Rectal smooth muscle tissue (tissue), 1 donor: ENCODE results near the gene CALML6.

Experiments
- H3K27ac ChIP-seq: one replicate; pipeline ENCODE4 v1.7.0; 2013; ENCODE audit warnings: low read depth, low read length, inconsistent platforms
- H3K27me3 ChIP-seq: one replicate; pipeline ENCODE4 v1.7.0; 2013; ENCODE audit warnings: low read length; ENCODE audit not compliant: control insufficient read depth, insufficient read depth
- H3K36me3 ChIP-seq: one replicate; pipeline ENCODE4 v1.7.0; 2013; ENCODE audit warnings: low read length; ENCODE audit not compliant: control insufficient read depth, insufficient read depth
- H3K4me1 ChIP-seq: one replicate; pipeline ENCODE4 v1.7.0; 2013; ENCODE audit warnings: low read length; ENCODE audit not compliant: control insufficient read depth, insufficient read depth
- H3K4me3 ChIP-seq: one replicate; pipeline ENCODE4 v1.7.0; 2013; ENCODE audit warnings: low read length
- H3K9ac ChIP-seq: one replicate; pipeline ENCODE4 v1.7.0; 2013; ENCODE audit warnings: low read length

Gene CALML6

DNA sequence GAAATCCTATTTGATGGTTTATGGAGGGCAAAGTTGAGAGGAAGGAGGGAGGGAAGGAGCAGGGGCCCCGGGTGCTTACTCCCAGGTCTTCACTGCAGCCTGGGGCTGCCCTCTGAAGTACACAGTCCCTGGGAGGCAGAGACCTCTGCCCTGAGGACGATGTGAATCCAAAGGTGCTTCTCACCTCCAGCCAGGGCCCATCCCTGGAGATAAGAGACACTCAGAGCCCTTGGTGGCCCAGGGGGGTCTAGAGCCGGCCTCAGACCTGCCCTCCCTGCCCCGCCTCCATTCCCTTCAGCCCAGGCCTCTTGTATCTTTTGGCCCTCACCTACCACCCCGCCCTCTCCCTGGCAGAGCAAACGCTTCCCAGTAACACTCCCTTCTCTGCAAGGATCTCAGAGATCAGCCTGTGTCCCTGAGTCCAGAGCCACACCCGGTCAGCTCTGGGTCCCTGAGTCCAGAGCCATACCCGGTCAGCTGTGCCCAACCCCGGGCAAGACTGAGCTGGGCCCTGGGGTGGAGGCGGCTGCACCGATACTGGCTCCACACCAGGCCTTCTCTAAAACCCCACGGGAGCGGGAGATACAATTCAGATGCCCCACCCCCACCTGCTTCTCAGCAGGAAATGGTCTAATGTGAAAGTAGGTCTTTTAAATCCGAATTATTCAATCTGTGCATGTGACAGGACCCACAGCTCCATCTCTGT, 20.6 kb upstream of the CALML6 start:
- Histone ChIP-seq H3K27ac (no peak overlapping the region), H3K4me3 (peak overlapping the region; percentile 40), H3K9ac (no peak overlapping the region), H3K4me1 (peaks cover 11% of the 10 kb centered on the region), H3K36me3 (no peaks in the 10 kb centered on the region), H3K27me3 (peaks cover 2% of the 10 kb centered on the region)

DNA sequence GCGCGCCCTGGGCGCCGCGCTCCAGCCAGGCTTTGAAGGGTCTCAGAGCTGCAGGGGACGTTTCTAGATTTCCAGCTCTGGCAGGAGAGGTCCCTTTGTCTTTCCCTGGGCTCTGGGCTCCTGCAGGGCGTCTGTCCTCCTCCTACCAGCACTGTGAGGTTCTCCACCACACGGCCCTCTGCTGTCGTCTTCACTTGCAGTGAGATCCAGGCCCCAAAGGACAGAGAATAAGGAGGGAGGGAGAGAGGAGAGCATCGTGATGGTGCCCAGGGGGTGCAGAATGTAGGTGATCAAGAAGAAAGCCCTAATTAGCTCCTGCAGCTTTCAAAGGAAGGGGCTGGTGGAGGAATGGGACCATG, 20.0 kb upstream of the CALML6 start:
- H3K27me3 ChIP-seq: peaks cover 2% of the 10 kb centered on the region
- H3K9ac ChIP-seq: no peak overlapping the region
- H3K4me3 ChIP-seq: peak overlapping the region; percentile 40
- no peaks in the 10 kb centered on the region for H3K36me3 ChIP-seq
- no peak overlapping the region for H3K27ac ChIP-seq
- H3K4me1 ChIP-seq: peaks cover 11% of the 10 kb centered on the region

DNA sequence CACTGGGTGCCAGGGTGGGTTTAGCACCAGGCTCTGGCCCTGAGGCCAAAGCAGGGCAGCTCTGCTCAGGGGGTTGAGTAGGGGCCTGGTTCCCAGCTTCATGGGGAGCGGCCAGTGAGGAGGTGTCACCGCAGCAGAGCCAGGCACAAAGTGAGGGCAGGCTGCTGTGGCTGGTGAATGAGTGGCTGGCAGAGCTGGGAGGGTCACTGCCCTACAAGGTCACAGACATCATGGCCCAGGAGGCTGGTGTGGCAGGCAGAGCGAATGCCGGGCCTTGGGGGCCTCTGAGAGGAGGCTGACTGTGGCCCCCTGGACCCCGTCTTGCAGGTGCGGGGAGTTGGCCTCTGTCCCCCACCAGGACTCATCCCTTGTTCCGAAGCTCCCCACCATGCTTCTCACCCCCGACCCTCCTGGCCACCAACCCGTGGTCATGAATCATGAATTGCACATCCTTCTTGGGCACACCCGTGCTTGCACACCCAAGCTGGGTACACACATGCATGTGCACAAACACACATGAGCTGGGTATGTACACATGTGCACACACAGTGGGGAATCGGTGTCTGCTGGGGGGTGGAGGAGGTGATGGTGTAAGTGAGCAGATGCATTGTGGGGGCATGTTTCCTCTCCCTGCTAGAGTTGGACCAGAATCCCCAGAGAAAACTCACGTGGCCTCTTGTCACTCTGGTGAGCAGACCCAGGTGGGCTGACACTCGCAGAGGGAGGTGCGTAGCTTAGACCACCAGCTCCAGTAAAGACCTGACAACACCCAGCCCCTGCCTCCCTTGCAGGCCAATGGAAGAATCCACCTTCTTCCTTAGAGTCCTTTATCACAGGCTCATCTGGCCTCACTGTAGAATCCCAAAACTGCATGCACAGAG, 19.4 kb upstream of the CALML6 start:
- Histone ChIP-seq H3K27me3 (peaks cover 2% of the 10 kb centered on the region), H3K9ac (no peak overlapping the region), H3K27ac (no peak overlapping the region), H3K4me3 (no peak overlapping the region), H3K4me1 (peaks cover 11% of the 10 kb centered on the region), H3K36me3 (no peaks in the 10 kb centered on the region)

DNA sequence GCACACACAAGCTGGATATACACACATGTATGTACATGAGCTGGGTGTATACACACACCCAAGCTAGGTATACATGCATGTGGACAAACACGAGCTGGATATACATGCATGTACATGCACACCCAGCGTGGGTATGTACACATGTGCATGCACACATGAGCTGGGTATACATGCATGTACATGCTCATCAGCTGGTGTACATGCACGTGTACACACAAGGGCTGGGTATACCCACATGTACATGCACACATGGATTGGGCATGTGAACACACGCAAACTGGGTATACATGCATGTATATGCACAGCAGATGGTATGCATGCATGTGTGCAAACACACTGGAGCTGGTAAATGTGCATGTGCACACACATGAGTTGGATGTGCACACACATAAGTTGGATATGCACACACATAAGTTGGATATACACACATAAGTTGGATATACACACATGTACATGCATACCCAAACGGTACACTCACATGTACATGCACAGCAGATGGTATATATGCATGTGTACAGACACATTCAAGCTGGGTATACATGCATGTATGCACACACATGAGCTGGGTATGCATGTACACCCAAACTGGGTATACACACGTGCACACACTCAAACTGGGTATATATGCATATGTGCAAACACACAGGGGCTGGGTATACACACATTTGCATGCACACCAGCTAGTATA, 16.7 kb upstream of the CALML6 start:
- no peak overlapping the region for H3K4me3 ChIP-seq
- H3K27me3 ChIP-seq: peaks cover 2% of the 10 kb centered on the region
- no peaks in the 10 kb centered on the region for H3K36me3 ChIP-seq
- H3K4me1 ChIP-seq: no peaks in the 10 kb centered on the region
- H3K27ac ChIP-seq: no peak overlapping the region
- no peak overlapping the region for H3K9ac ChIP-seq

DNA sequence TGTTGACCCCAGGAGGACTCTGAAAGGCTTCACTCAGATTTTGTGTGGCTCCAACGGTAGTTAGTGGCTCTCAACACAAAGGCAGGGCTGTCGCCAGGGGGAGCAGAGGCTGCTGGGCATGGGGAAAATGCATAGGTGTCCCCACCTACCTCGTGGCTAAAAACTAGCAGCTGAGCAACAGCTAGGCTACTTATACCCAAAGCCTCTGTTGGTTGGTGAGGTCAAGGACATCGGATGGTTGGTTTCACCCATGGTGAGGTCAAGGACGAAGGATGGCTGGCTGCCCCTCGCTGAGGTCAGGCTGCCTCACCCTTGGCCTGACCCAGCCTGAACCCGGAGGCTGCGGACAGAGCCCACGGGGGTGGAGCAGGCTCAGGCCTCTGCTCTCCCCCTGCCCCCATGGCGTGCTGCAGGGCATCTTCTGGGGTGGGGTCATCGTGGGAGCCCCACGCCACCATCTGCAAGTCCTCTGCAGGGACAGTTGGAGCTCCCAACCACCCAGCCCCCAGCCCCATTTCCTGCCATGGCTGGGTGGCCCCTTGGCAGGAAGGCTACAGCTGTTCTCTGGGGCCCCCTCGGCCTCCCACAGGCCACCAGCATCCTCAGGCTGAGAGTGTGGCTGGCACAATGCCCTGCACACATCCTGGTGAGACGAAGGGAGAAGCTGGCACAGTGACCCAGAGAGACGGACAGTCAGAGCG, 15.6 kb upstream of the CALML6 start:
- Histone ChIP-seq H3K4me1 (no peaks in the 10 kb centered on the region), H3K27me3 (peaks cover 2% of the 10 kb centered on the region), H3K27ac (no peak overlapping the region), H3K4me3 (no peak overlapping the region), H3K9ac (no peak overlapping the region), H3K36me3 (no peaks in the 10 kb centered on the region)

DNA sequence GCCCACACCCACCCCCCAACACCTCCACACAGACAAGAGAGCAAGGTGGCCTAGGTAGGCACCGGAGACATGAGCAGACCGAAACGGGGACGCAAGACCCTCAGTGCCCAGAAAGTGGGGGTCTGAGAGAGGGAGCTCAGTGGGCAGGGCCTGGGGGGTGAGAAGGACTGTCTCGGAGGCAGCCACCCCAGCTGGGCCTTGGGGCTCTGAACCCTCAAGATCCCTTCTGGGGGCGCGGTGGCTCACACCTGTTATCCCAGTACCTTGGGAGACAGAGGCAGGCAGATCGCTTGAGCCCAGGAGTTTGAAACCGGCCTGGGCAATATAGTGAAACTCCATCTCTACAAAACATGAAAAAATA, 15.1 kb upstream of the CALML6 start:
- no peaks in the 10 kb centered on the region for H3K36me3 ChIP-seq
- no peak overlapping the region for H3K27ac ChIP-seq
- peaks cover 2% of the 10 kb centered on the region for H3K27me3 ChIP-seq
- H3K9ac ChIP-seq: no peak overlapping the region
- no peaks in the 10 kb centered on the region for H3K4me1 ChIP-seq
- H3K4me3 ChIP-seq: no peak overlapping the region

DNA sequence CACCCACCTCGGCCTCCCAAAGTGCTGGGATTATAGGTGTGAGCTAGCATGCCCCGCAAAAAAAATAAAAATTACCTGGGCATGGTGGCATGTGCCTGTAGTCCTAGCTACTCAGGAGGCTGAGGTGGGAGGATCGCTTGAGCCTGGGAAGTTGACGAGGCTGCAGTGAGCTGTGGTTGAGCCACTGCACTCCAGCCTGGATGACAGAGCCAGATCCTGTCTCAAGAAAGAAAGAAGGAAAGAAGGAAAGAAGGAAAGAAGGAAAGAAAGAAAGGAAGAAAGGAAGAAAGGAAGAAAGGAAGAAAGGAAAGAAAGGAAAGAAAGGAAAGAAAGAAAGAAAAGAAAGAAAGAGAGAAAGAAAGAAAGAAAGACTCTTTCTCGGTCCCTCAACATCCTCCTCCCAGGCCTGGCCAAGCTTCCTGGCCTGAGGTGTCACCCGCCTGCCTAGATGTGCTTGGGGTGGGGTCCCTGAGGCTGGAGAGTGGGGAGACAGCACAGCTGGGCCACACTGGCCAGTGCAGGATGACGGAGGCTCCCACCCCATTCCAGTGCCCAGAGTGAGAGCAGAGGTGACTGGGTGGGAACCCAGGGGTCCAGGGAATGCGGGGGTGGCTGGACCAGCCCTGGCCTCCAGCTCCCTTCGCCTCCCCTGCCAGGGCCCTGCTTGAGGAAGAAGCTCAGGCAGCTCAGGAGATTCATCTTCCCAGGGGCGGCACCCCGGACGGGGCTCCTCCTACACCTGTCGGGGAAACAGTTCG, 14.0 kb upstream of the CALML6 start:
- Histone ChIP-seq H3K4me3 (no peak overlapping the region), H3K27me3 (no peaks in the 10 kb centered on the region), H3K27ac (no peak overlapping the region), H3K4me1 (no peaks in the 10 kb centered on the region), H3K36me3 (no peaks in the 10 kb centered on the region), H3K9ac (no peak overlapping the region)

DNA sequence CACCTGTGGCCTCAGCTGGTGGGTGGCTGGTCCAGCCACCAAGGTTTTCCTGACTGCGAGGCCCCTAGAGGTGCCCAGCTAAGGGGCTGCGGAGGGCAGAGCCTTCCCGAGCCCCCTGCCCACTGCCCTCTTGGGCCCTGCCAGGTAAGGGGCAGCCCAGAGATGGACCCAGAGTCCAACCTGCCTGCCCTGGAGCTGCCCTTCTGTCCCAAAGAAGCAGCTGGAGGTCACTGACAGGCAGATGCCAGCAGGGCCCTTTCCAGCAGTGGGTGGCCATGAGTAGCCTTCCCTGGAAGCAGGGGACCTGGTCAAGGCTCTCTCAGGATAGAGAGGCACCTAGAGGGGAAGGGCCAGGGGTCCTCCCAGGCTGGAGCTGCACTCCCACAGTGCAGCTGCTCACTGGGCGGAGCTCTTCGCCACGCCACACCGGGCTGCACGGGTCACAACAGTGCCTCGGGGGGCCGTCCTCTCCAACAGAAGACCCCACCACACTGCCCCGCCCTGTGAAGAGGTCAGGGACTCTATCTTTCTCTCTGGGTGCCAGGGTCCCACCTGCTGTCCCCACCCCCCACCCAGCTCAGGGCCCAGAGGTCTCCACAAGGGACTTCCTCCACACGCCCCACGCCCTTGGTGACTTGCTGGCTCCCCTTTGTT, 13.3 kb upstream of the CALML6 start:
- no peaks in the 10 kb centered on the region for H3K27me3 ChIP-seq
- no peak overlapping the region for H3K4me3 ChIP-seq
- H3K27ac ChIP-seq: no peak overlapping the region

DNA sequence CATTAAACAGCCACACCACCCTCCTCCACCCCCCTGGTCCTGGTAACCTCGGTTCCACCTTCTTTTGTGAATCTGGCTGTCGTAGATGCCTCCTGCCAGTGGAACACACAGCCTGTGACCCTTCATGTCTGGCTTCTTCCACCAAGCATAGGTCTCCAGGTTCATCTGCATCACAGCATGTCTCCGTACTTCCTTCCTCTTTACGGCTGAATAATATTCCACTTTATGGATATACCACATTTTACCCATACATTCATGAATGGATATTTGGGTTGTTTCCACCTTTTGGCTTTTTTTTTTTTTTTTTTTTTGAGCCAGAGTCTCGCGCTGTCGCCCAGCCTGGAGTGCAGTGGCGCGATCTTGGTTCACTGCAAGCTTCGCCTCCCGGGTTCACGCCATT, 11.8 kb upstream of the CALML6 start:
- no peaks in the 10 kb centered on the region for H3K36me3 ChIP-seq
- H3K27me3 ChIP-seq: no peaks in the 10 kb centered on the region

More for the DNA sequence above, 13.3 kb upstream of the CALML6 start:
- Histone ChIP-seq H3K9ac (no peak overlapping the region), H3K4me1 (no peaks in the 10 kb centered on the region), H3K36me3 (no peaks in the 10 kb centered on the region)

DNA sequence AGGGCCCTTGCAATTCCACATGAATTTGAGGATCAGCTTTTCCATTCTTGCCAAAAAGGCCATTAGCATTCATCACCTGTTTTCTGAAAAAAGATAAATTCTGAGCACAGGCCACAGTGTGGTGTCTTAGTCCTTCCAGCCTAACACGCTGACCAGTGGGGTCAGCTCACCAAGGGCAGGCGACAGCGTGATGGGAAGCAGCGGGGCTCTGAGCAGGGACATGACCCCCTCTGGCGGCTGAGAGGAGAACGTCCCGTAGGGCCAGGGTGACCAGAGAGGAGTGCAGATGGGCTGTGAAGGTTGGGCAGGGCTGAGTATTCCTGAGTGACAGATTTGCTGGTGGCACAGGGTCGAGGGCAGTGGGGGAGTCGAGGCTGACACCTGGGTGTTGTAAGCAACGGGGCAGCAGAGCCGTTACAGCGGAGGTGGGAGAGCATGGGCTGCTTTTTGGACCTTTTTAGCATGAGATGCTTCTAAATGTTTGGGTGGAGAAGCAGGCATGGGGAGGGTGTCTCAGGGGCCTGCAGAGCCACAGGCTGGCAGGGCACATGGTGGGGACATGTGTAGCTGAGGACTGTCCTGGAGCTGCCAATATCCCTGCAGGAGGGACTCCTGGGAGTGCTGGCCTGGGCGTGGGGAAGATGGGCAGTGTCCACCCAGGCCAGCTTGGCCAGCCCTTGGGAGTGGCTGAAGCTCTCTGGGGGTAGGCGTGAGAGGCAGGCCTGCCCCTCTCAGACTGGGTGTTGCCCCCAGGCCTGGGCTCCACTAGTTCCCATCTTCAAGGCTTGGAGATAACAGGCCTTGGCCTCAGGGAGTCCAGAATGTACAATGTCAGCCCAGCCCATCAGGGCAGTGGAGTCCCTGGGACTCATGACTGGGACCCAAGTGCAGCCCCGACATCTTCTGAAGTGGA, 8.6 kb upstream of the CALML6 start:
- H3K27ac ChIP-seq: no peak overlapping the region

More for the DNA sequence above, 11.8 kb upstream of the CALML6 start:
- Histone ChIP-seq H3K9ac (no peak overlapping the region), H3K4me3 (no peak overlapping the region), H3K4me1 (peaks cover 3% of the 10 kb centered on the region), H3K27ac (no peak overlapping the region)

More for the DNA sequence above, 8.6 kb upstream of the CALML6 start:
- H3K9ac ChIP-seq: no peak overlapping the region
- no peaks in the 10 kb centered on the region for H3K36me3 ChIP-seq
- no peaks in the 10 kb centered on the region for H3K27me3 ChIP-seq
- no peak overlapping the region for H3K4me3 ChIP-seq
- H3K4me1 ChIP-seq: peaks cover 4% of the 10 kb centered on the region
